Central memory CD8-positive, alpha-beta T cell (primary cell): Measurements from ENCODE around the gene PIK3R2.
"Not testable (repeated sequence)": the region's sequence is repeated elsewhere in the genome, so short reads cannot be mapped to it uniquely, and the experiment has no call there.

ENCODE experiments used
- ATAC-seq: fragments of 150-1000 bp; cut with Tn5 transposase; replicated peaks from 2 replicates; pipeline ENCODE4 v1.10.0; 2022; ENCODE audit warnings: mild to moderate bottlenecking, moderate FRiP score, moderate number of reproducible peaks; ENCODE audit not compliant: poor library complexity, severe bottlenecking; ENCODE audit errors: extremely low read depth
- DNase-seq, 2 donors: peaks; one replicate each; pipeline ENCODE4 v3.0.0; 2021; ENCODE audit warnings: low spot score in 2 of 2
- H3K27ac Mint-ChIP-seq: one replicate; pipeline ENCODE4 v1.8.0; 2022; ENCODE audit warnings: low read depth, mild to moderate bottlenecking, moderate library complexity, mixed read lengths
- H3K27me3 Mint-ChIP-seq: one replicate; pipeline ENCODE4 v1.8.0; 2022; ENCODE audit warnings: mixed read lengths
- H3K36me3 Mint-ChIP-seq: one replicate; pipeline ENCODE4 v1.8.0; 2022; ENCODE audit warnings: mild to moderate bottlenecking, moderate library complexity, mixed read lengths; ENCODE audit not compliant: insufficient read depth
- H3K4me1 Mint-ChIP-seq: one replicate; pipeline ENCODE4 v1.8.0; 2022; ENCODE audit warnings: mixed read lengths
- H3K4me3 Mint-ChIP-seq: one replicate; pipeline ENCODE4 v1.8.0; 2022; ENCODE audit warnings: mild to moderate bottlenecking, moderate library complexity, mixed read lengths
- H3K9me3 Mint-ChIP-seq: one replicate; pipeline ENCODE4 v1.8.0; 2022; ENCODE audit warnings: mixed read lengths

The PIK3R2 gene

DNA sequence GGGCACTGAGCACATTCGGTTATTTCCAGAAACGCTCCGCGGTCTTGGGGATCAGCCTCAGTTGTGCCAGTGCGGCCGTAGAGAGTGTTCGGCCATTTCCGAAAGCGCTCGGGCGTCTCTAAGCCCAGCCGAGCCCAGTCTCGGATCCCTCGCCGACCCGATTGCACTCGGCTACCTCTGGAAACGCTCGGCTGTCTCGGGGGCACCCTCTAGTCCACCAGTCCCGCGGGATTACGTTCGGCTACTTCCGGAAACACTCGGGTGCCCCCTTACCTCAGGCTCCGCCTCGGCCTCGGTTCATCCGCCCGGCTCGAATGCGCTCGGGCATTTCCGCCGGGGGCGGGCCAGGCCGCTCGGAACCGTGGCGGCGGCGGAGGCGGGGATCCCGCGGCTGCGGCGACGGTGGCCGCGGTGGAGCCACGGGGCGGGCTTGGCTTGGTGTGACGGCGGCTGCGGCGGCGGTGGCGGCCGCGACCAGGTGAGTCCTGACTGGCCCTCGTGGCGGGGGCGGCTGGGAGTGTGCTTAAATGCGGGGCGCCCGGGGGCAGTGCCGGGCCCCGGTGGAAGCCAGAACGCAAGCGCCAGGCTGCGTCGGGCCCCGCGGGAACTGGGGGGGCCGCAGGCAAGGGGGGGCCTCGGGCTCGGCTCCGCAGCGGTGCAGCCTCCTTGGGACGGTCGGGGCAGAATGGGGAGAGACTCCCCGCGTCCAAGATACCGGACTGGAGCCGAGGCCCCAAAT is at the start of gene PIK3R2:
TSS of gene PIK3R2 (plus strand) at position 347 of the 739 bp plus-strand sequence. CDS start 2,717 bp downstream, outside the sequence.
- ATAC-seq (peak; percentile 90), DNase-seq (peak; percentile 99 to 100)
- Mint-ChIP-seq H3K4me3 (peak within 1 kb of the TSS; percentile 83), H3K4me1 (peaks cover 21% of the 10 kb centered on the region), H3K27ac (peak within 1 kb of the TSS; percentile 95), H3K36me3 (peaks cover 14% of the 10 kb centered on the region), H3K27me3 (no peaks in the 10 kb centered on the region), H3K9me3 (no peaks in the 10 kb centered on the region)

DNA sequence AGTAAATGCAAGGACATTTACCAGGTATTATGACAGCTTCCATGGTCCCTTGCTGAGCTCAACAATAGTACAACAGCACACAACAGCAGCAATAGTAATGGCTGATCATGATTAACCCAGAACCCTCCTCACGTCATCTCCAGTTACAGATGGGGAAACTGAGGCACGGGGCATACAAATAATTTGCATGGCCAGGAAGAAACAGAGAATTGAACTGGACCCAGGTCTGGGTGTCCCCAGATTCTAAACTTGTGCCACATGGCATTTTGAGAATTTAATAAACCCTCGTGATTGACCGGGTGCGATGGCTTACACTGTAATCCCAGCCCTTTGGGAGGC is 48.2 kb upstream of the PIK3R2 start:
- Mint-ChIP-seq H3K4me3 (peak overlapping the region; percentile 63), H3K36me3 (peaks cover 3% of the 10 kb centered on the region), H3K4me1 (peaks cover 20% of the 10 kb centered on the region), H3K27me3 (no peaks in the 10 kb centered on the region), H3K9me3 (no peaks in the 10 kb centered on the region), H3K27ac (no peak overlapping the region)
- ATAC-seq (peak; percentile 38), DNase-seq (no peak)

DNA sequence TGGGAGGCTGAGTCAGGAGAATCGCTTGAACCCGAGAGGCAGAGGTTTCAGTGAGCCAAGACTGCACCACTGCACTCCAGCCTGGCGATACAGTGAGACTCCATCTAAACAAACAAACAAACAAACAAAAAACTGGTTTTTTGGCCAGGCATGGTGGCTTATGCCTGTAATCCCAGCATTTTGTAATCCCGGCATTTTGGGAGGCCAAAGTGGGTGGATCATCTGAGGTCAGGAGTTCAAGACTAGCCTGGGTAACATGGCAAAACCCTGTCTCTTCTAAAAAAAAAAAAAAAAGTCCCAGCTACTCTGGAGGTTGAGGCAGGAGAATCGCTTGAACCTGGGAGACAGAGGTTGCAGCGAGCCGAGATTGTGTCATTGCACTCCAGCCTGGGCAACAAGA is 47.7 kb upstream of the PIK3R2 start:
- not testable (repeated sequence) for H3K4me3 Mint-ChIP-seq, H3K9me3 Mint-ChIP-seq, ATAC-seq, H3K27ac Mint-ChIP-seq, H3K36me3 Mint-ChIP-seq, DNase-seq, H3K27me3 Mint-ChIP-seq
- peaks cover 17% of the 10 kb centered on the region for H3K4me1 Mint-ChIP-seq

DNA sequence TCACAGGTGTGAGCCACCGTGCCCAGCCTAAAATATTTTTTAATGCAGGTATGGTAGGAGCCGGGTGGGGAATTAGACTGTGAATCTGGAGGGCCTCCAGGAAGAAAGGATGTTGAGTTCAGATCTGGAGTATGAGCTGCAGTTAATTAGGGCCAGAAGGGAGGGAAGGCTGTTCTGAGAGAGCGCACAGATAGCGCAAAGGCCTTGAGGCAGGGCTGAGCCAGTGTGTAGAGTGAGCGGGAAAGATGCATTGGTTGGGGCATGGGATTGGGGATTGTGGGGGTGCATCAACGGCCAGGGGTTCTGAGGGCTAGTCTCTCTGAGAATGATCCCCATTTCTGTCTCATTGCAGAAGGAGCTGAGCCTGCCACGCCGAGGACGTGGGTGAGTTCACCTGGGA is 45.7 kb upstream of the PIK3R2 start:
- peaks cover 10% of the 10 kb centered on the region for H3K4me1 Mint-ChIP-seq
- ATAC-seq: no peak
- H3K27ac Mint-ChIP-seq: no peak overlapping the region

DNA sequence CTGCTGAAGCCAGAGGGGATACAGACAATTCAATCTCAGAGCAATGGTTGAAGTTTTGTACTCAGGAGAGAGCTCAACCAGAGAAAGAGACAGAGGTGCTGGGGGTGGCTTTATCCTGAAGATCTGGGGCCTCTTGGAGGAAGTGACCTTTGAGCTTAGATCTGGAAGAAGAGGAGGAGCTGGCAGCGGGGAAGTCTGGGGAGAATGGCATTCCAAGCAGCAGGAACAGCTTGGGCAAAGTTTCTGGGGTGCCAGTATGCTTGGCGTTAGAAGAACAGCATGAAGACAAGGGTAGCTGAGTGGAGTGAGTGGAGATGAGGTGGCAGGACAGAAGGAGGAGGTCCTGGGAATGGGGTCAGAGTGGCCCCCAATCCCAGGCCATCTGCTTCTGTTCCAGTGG is 44.1 kb upstream of the PIK3R2 start:
- peak overlapping the region; percentile 85 for H3K27ac Mint-ChIP-seq
- DNase-seq: no peak
- H3K4me1 Mint-ChIP-seq: peaks cover 10% of the 10 kb centered on the region

More for the DNA sequence above, 45.7 kb upstream of the PIK3R2 start:
- peaks cover 3% of the 10 kb centered on the region for H3K36me3 Mint-ChIP-seq
- no peak overlapping the region for H3K4me3 Mint-ChIP-seq
- H3K9me3 Mint-ChIP-seq: no peaks in the 10 kb centered on the region
- H3K27me3 Mint-ChIP-seq: no peaks in the 10 kb centered on the region
- no peak for DNase-seq

DNA sequence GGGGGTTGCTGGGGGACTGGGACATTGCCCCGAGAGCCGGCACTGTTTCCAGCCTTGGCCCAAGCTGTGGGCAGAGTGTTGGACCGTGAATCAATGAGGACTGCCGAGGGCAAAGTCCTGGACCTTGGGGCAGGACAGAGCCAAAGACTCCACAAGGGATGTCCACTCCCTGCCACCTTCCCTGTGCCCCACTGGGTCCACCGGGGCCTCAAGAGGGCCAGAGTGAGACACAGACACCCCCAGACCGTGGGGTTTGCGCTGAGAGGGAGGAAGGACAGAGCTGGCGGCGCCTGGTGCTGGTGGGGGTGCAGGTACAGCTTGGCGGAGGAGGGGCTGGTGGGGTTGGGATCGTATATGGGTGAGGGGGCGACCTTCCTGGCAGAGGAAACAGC is 43.6 kb upstream of the PIK3R2 start:
- no peaks in the 10 kb centered on the region for H3K27me3 Mint-ChIP-seq
- H3K36me3 Mint-ChIP-seq: peaks cover 3% of the 10 kb centered on the region
- no peak for ATAC-seq
- no peak for DNase-seq
- H3K4me1 Mint-ChIP-seq: peaks cover 10% of the 10 kb centered on the region
- peak overlapping the region; percentile 85 for H3K27ac Mint-ChIP-seq
- H3K9me3 Mint-ChIP-seq: no peaks in the 10 kb centered on the region
- peak overlapping the region; percentile 80 for H3K4me3 Mint-ChIP-seq

More for the DNA sequence above, 44.1 kb upstream of the PIK3R2 start:
- no peaks in the 10 kb centered on the region for H3K27me3 Mint-ChIP-seq
- H3K36me3 Mint-ChIP-seq: peaks cover 2% of the 10 kb centered on the region
- ATAC-seq: no peak
- peak overlapping the region; percentile 80 for H3K4me3 Mint-ChIP-seq
- H3K9me3 Mint-ChIP-seq: no peaks in the 10 kb centered on the region

DNA sequence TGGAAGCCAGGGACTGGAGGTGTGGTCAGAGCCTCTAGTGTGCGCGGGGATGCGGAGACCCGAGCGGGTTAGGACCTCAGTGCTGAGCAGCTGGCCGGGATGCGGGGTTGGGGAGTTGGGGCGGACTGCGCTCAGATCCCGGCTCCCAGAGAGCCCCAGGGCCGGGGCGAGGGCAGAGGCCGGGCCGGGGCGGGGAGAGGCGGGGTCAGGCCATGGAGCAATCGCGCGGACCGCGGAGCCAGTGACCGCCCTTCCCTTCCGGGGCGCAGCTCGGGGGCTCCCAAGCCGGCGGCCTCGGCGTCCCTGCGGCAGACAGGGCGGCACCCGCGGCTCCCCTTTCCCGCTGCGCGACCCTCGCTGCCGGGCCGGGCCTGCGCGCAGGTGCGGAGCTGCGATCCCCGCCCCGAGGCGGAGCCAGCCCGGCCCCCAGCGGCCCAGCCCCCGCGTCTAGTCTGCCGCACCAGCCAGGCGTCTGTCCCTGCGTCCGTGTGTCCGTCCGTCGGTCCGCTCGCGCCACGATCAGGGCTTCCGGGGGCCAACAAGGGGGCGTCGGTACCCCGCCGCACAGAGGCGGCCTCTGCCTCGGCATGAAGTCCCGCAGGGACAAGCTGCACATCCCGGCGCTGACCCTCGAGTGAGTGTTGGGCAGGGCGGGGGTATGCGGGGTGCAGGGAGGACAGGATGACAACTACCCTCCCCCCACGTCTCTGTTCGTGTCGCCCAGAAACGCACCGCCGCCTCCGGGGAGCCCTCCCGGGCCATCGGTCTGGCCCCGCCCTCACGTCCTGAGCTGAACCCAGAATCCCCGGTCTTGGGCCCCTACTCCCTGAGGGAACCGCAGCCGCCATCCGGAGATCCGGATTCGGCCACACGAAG is 43.0 kb upstream of the PIK3R2 start:
- peaks cover 10% of the 10 kb centered on the region for H3K4me1 Mint-ChIP-seq
- no peaks in the 10 kb centered on the region for H3K27me3 Mint-ChIP-seq
- no peak for DNase-seq
- H3K9me3 Mint-ChIP-seq: no peaks in the 10 kb centered on the region
- peak overlapping the region; percentile 80 for H3K4me3 Mint-ChIP-seq
- H3K27ac Mint-ChIP-seq: peak overlapping the region; percentile 85
- peak; percentile 52 for ATAC-seq
- H3K36me3 Mint-ChIP-seq: peaks cover 3% of the 10 kb centered on the region

DNA sequence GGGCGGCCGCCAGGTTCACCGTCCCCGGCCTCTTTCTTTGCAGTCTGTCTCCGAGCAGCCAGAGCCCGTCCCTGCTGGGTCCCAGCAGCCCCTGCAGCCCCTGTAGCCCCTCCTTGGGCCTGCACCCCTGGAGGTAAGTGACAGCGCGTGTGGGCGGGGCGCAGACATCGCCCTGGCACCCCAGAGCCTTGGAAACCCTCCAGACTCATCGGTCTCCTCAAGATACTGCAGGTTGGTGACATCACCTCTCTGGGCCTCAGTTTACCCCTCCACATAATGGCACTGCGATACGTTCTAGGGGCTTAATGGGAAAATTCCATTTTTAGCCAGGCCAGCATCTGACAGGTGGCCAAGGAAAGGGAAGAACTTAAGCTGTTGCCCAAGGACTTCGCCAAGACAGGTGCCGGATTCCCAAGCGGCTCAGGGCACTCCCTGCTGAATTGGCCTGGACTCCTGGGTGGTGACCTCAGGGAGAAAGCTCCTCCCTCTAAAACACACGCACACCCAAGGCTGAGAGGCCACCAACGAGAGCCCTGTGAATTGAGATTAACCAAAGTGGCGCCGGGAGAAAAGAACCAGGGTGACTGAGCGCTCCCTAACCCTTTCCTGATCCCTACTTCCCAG is 42.2 kb upstream of the PIK3R2 start:
- ATAC-seq (no peak), DNase-seq (no peak)
- Mint-ChIP-seq H3K27ac (no peak overlapping the region), H3K9me3 (no peaks in the 10 kb centered on the region), H3K4me3 (peak overlapping the region; percentile 80), H3K36me3 (peaks cover 3% of the 10 kb centered on the region), H3K27me3 (no peaks in the 10 kb centered on the region), H3K4me1 (peaks cover 10% of the 10 kb centered on the region)

DNA sequence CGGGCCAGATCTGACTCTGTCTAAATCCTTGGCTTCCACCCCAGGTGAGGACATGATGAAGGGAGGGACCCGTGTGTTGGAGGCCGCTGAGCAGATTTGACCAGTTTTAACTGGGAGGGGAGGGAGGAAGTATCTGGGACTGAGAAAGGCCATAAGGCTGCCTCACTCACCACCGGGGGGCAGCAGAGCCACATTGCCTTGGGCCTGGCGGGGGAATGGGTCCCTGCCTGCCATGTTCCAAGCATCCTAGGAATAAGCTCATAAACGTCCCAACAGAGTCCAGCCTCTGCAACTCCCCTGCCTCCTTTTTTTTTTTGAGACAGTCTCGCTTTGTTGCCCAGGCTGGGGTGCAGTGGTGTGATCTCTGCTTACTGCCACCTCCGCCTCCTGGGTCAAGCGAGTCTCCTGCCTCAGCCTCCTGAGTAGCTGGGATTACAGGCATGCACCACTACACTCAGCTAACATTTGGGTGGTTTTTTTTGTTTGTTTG is 39.9 kb upstream of the PIK3R2 start:
- peaks cover 19% of the 10 kb centered on the region for H3K4me1 Mint-ChIP-seq
- H3K4me3 Mint-ChIP-seq: no peak overlapping the region
- peaks cover 3% of the 10 kb centered on the region for H3K36me3 Mint-ChIP-seq
- DNase-seq: peak; percentile 53 to 62
- no peaks in the 10 kb centered on the region for H3K27me3 Mint-ChIP-seq
- H3K9me3 Mint-ChIP-seq: no peaks in the 10 kb centered on the region
- no peak for ATAC-seq
- no peak overlapping the region for H3K27ac Mint-ChIP-seq

DNA sequence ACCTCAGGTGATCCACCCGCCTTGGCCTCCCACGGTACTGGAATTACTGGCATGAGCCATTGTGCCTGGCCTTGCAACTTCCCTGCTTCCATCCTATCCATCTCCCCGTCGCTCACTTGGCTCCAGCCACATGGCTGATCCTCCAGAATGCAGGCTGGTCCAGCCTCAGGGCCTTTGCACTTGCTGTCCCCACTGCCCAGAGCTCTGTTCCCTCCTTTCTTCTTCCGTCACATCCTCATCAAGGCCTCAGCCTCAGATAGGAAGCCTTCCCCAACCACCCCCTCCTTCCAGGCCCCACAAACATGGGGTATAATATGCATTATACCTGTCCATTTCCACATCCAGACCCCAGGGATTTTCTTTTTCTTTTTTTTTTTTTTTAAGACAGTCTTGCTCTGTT is 39.1 kb upstream of the PIK3R2 start:
- no peak for DNase-seq
- no peaks in the 10 kb centered on the region for H3K27me3 Mint-ChIP-seq
- no peak for ATAC-seq
- no peak overlapping the region for H3K4me3 Mint-ChIP-seq
- H3K36me3 Mint-ChIP-seq: peaks cover 4% of the 10 kb centered on the region
- H3K4me1 Mint-ChIP-seq: peaks cover 20% of the 10 kb centered on the region
- H3K9me3 Mint-ChIP-seq: no peaks in the 10 kb centered on the region
- H3K27ac Mint-ChIP-seq: no peak overlapping the region

DNA sequence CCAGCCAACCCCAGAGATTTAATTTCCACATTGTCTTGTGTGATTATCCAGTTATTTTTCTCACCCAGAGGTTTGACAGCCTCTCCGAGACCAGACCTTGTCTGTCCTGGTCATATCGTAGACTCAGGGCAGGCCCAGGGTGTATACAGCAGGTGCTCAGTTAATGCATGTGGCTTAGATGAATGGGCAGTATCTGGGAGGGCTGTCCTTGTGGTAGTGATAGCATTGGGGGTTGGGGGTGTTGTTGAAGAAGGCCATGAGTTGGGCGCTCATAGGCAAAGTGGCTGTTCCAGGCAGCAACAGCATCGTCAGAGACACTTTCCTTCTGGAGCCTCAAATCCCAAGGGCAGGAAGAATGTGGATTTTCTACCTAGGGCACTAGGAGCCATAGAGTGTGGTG is 38.5 kb upstream of the PIK3R2 start:
- ATAC-seq: no peak
- Mint-ChIP-seq H3K27ac (no peak overlapping the region), H3K27me3 (no peaks in the 10 kb centered on the region), H3K9me3 (no peaks in the 10 kb centered on the region), H3K4me1 (peaks cover 20% of the 10 kb centered on the region), H3K36me3 (peaks cover 7% of the 10 kb centered on the region), H3K4me3 (no peak overlapping the region)
- no peak for DNase-seq

DNA sequence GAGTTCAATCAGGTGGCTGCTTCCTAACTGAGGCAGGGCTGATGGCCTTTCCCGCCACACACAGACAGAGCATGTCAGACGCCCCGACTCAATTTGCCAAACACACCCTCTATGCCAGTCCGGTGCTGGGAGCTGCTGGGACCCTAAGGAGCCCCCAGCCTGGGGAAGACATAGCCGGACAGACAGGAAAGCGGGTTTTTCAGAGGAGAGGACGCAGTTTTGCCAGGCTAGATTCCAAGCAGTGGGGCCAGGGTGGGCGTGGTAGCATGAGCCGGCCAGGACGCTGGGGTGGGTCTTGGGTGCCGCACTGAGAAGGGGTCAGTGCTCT is 35.6 kb upstream of the PIK3R2 start:
- H3K36me3 Mint-ChIP-seq: peaks cover 17% of the 10 kb centered on the region
- peaks cover 28% of the 10 kb centered on the region for H3K4me1 Mint-ChIP-seq
- DNase-seq (no peak), ATAC-seq (no peak)
- H3K27ac Mint-ChIP-seq: peak overlapping the region; percentile 92
- H3K4me3 Mint-ChIP-seq: peak overlapping the region; percentile 91
- no peaks in the 10 kb centered on the region for H3K9me3 Mint-ChIP-seq
- no peaks in the 10 kb centered on the region for H3K27me3 Mint-ChIP-seq
